ENCODE data around the gene SIGLEC6. TPM values are rescaled to one million over a fixed set of nuclear protein-coding genes. Genes with fewer than 3 reads are reported as not detected.

Gene SIGLEC6
- total RNA-seq, result not detected in 2 replicates

DNA sequence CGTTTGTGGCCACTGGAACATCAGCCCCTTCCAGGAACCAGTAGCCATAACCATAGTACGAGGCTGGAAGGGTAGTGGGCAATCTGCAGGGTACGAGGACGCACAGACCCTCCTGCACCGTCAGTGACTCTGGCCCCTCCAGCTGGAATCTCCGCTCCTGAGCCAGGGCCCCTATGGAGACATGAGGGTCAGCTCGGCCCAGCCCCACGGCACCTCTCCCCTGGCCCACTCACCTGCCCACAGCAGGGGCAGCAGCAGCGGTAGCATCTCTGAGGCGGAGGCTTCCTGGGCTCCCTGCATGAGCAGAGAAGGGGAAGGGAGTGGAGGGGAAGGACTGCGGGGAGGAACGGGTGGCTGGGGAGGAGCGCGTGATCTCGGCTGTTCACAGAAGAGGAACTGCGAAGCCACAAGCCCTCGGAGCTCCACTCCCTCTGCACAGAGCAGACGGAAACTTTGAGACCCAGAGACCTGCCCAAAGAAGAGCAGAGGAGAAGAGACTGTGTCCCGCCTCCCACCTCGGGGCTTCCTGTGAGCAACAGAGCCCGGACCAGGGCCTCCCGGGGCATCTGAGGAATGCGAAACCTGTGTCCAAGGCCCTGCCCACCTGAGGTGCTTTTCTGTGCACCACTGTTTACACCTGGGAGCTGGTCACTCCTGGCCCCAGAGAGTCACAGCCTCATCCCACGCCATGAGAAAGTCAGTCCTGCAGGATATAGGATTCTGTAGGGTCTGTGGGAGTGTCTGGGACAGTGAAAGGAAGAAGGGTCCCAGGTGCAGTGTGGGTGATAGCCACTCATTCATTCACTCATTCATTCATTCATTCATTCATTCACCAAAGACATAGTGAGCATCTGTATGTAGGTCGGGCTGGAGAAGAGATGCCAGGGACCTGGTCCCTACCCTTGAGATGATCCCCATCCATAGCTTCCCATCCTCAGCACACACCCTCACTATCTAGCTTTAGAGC, at the start of gene SIGLEC6:
Gene SIGLEC6, minus strand, starts transcription at position 322 of the 967 bp plus-strand sequence. Its CDS starts 22 bp downstream, at position 300.

GRCh38 chr19:51570962-51571575, 39.6 kb upstream of the SIGLEC6 start, which contains the start of gene ZNF175:
Gene ZNF175 (plus strand): TSS chr19:51571283. CDS start chr19:51573330, 2,047 bp downstream.

DNA sequence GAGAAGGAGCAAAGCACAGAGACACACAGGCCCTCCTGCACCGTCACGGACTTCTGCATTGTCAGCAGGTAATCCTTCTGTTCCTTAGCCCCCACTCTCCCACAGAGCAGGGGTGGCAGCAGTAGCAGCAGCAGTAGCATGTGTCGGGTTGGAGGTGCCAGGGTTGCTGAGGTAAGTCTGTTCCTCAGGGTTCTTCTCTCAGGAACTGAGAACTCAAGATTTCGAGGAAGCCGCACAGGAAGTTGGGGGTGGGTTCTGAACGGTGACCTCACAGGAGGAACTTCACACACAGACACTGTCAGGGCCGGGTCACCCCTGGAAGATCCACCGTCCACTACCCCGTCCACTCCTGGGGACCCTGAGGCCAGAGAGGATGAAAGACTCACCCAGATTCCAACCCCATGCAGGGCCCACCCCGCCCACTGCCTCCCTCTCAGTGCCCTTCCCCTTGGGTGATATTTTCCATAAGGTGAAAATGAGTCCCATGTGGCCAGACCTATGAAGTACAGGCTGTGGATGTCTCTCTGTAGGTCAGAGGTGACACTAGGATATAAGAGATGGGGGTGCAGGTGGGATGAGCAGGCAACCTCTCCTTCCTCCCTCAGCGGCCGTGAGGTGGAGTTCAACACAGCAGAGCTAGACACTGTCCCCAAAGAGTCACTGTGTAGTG, 29.7 kb downstream of the SIGLEC6 start, which contains the start of gene SIGLEC12:
Gene SIGLEC12, minus strand, starts transcription at position 207 of the 670 bp plus-strand sequence. Its CDS starts 67 bp downstream, at position 140.

DNA sequence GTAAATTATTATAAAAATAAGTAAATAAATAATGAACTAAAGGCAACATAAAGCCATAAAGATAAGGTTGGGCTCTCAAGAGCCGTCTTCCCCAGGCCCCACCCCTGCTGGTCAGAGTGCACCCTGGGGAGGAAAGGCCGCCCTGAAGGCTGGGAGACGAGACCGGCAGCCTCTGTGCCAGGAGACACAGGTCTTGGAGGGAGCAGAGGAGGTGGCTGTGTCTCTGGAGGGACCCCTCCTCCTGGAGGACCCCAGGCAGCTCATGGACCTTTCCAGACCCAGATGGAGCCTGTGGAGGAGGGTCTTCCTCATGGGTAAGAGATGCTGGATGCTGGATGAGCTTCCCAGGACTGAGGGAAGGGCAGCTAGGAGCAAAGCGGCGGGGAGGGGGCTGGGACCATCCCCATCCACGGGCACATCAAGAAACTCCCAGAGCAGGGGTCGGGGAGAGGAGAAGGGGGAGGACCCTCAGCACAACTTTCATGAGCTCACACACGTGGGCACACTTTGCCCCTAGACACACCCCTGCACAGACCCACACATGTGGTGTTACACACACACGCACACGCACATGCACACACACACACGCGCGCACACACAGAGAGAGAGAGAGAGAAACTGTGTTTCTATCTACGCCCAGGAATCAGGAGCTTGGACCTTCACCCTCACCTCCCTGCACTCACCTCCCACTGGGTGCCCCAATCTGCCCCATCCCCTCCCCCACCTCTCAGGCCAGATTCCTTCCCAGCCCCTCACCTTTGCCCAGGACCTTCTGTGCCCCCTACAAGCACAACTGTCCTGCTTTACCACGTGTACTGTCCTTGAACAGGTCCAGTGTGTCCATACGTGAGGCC, 52.9 kb downstream of the SIGLEC6 start, which contains the start of gene CEACAM18:
Gene CEACAM18, plus strand, starts transcription at position 159 of the 854 bp plus-strand sequence.

Other genes starting within 250 kb of the SIGLEC6 start
- not detected in 2 replicates for gene IGLON5, start 220.0 kb downstream of the SIGLEC6 start, total RNA-seq
- gene VSIG10L, start 189.5 kb downstream of the SIGLEC6 start, total RNA-seq, result 0.32 and 0.43 TPM in 2 replicates
- 405 and 442 TPM in 2 replicates for gene ETFB, start 165.3 kb downstream of the SIGLEC6 start, total RNA-seq
- not detected in 2 replicates for gene CLDND2, start 162.7 kb downstream of the SIGLEC6 start, total RNA-seq
- not detected in 2 replicates for gene NKG7, start 159.0 kb downstream of the SIGLEC6 start, total RNA-seq
- not detected in 2 replicates for gene LIM2, start 143.7 kb downstream of the SIGLEC6 start, total RNA-seq
- not detected in 2 replicates for gene C19orf84, start 141.1 kb downstream of the SIGLEC6 start, total RNA-seq
- gene SIGLEC10, start 114.0 kb downstream of the SIGLEC6 start, total RNA-seq, result not detected in 2 replicates
- gene SIGLEC8, start 73.2 kb downstream of the SIGLEC6 start, total RNA-seq, result not detected in 2 replicates
- gene CEACAM18, start 53.1 kb downstream of the SIGLEC6 start, total RNA-seq, result not detected in 2 replicates
- not detected in 2 replicates for gene SIGLEC12, start 29.9 kb downstream of the SIGLEC6 start, total RNA-seq
- 3.0 and 3.1 TPM in 2 replicates for gene ZNF175, start 39.6 kb upstream of the SIGLEC6 start, total RNA-seq
- gene SIGLEC5, start 98.7 kb upstream of the SIGLEC6 start, total RNA-seq, result not detected in 2 replicates
- gene SIGLEC14, start 115.2 kb upstream of the SIGLEC6 start, total RNA-seq, result not detected in 2 replicates
- 10.6 and 12.3 TPM in 2 replicates for gene SPACA6, start 161.7 kb upstream of the SIGLEC6 start, total RNA-seq
- gene HAS1, start 192.3 kb upstream of the SIGLEC6 start, total RNA-seq, result 0.09 TPM in 1 of 2 replicates, not detected in the other
- 0.09 TPM in 1 of 2 replicates, not detected in the other for gene FPR1, start 220.2 kb upstream of the SIGLEC6 start, total RNA-seq
- gene FPR2, start 229.5 kb upstream of the SIGLEC6 start, total RNA-seq, result under 0.01 TPM in 1 of 2 replicates, not detected in the other

Measured in bronchial smooth muscle cell (primary cell).